Stimulated activated CD4-positive, alpha-beta T cell treated with anti-CD3 and anti-CD28 coated beads, Interleukin-4, amount 100 ng/mL, for 24 hours (primary cell): ENCODE results near the gene CNOT2.
A peak's percentile ranks its signal among the peaks of the same experiment; 100 is the strongest.

Source experiments
- DNase-seq: peaks from one replicate; pipeline ENCODE4 v3.0.0-alpha.2; 2020

The CNOT2 gene

GRCh38 chr12:70242695-70243509, at the start of gene CNOT2:
CNOT2 (plus strand) TSS chr12:70243433; CDS start chr12:70278227, 34,794 bp downstream.
- peak; percentile 92 for DNase-seq

- no peak for DNase-seq
Observed at GRCh38 chr12:70194076-70194475, 49.2 kb upstream of the CNOT2 start.

GRCh38 chr12:70196811-70197281, 46.4 kb upstream of the CNOT2 start:
- no peak for DNase-seq

- no peak for DNase-seq
Observed at GRCh38 chr12:70197345-70197744, 45.9 kb upstream of the CNOT2 start.

- DNase-seq, result no peak
Observed at GRCh38 chr12:70213707-70214106, 29.5 kb upstream of the CNOT2 start.

GRCh38 chr12:70214972-70215617, 28.1 kb upstream of the CNOT2 start:
- DNase-seq, result no peak

GRCh38 chr12:70217416-70217815, 25.8 kb upstream of the CNOT2 start:
- no peak for DNase-seq

- no peak for DNase-seq
Observed at GRCh38 chr12:70221626-70222025, 21.6 kb upstream of the CNOT2 start.

- no peak for DNase-seq
Observed at GRCh38 chr12:70227911-70228310, 15.3 kb upstream of the CNOT2 start.

GRCh38 chr12:70230934-70231606, 12.2 kb upstream of the CNOT2 start:
- no peak for DNase-seq

- DNase-seq, result no peak
Observed at GRCh38 chr12:70236990-70237389, 6.2 kb upstream of the CNOT2 start.

- DNase-seq, result no peak
Observed at GRCh38 chr12:70240673-70241072, 2.6 kb upstream of the CNOT2 start.

GRCh38 chr12:70241845-70242244, 1.4 kb upstream of the CNOT2 start:
- no peak for DNase-seq

GRCh38 chr12:70243510-70244371, 508 bp downstream of the CNOT2 start:
- peak; percentile 68 for DNase-seq

GRCh38 chr12:70244409-70244808, 1.2 kb downstream of the CNOT2 start:
- DNase-seq, result no peak

GRCh38 chr12:70245458-70245857, 2.2 kb downstream of the CNOT2 start:
- no peak for DNase-seq

- DNase-seq, result no peak
Observed at GRCh38 chr12:70246580-70246979, 3.3 kb downstream of the CNOT2 start.

- no peak for DNase-seq
Observed at GRCh38 chr12:70247653-70248199, 4.5 kb downstream of the CNOT2 start.

GRCh38 chr12:70248876-70249275, 5.6 kb downstream of the CNOT2 start:
- DNase-seq, result no peak

GRCh38 chr12:70249903-70250302, 6.7 kb downstream of the CNOT2 start:
- DNase-seq, result no peak

GRCh38 chr12:70251226-70251625, 8.0 kb downstream of the CNOT2 start:
- no peak for DNase-seq

- no peak for DNase-seq
Observed at GRCh38 chr12:70251661-70252060, 8.4 kb downstream of the CNOT2 start.
